CD4-positive, alpha-beta T cell treated with Interleukin-6 for 4 hours (primary cell): ENCODE measurements around the gene CHMP3.
A peak's percentile ranks its signal among the peaks of the same experiment; 100 is the strongest.
"Not testable (repeated sequence)": the region's sequence is repeated elsewhere in the genome, so short reads cannot be mapped to it uniquely, and the experiment has no call there.

Source experiments
- DNase-seq: peaks from one replicate; pipeline ENCODE4 v3.0.0-alpha.2; 2020; ENCODE audit warnings: mixed read lengths

CHMP3 gene

DNA sequence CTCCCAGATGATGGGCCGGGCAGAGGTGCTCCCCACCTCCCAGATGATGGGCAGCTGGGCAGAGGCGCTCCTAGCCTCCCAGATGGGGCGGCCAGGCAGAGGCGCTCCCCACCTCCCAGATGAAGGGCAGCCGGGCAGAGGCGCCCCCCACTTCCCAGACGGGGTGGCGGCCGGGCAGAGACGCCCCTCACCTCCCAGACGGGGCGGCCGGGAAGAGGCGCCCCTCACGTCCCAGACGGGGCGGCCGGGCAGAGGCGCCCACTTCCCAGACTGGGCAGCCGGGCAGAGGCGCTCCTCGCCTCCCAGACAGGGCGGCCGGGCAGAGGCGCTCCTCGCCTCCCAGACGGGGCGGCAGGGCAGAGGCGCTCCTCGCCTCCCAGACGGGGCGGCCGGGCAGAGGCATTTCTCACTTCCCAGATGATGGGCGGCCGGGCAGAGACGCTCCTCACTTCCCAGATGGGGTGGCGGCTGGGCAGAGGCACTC is 14.3 kb downstream of the CHMP3 start:
- DNase-seq: not testable (repeated sequence)

DNA sequence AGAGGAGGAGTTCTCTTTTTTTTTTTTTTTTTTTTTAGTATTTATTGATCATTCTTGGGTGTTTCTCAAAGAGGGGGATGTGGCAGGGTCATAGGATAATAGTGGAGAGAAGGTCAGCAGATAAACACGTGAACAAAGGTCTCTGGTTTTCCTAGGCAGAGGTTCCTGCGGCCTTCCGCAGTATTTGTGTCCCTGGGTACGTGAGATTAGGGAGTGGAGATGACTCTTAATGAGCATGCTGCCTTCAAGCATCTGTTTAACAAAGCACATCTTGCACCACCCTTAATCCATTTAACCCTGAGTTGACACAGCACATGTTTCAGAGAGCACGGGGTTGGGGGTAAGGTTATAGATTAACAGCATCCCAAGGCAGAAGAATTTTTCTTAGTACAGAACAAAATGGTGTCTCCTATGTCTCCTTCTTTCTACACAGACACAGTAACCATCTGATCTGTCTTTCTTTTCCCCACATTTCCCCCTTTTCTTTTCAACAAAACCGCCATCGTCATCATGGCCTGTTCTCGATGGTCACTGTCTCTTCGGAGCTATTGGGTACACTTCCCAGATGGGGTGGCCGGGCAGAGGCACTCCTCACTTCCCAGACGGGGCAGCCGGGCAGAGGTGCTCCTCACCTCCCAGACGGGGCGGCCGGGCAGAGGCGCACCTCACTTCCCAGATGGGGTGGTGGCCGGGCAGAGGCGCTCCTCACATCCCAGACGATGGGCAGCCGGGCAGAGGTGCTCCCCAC is 14.9 kb downstream of the CHMP3 start:
- not testable (repeated sequence) for DNase-seq

DNA sequence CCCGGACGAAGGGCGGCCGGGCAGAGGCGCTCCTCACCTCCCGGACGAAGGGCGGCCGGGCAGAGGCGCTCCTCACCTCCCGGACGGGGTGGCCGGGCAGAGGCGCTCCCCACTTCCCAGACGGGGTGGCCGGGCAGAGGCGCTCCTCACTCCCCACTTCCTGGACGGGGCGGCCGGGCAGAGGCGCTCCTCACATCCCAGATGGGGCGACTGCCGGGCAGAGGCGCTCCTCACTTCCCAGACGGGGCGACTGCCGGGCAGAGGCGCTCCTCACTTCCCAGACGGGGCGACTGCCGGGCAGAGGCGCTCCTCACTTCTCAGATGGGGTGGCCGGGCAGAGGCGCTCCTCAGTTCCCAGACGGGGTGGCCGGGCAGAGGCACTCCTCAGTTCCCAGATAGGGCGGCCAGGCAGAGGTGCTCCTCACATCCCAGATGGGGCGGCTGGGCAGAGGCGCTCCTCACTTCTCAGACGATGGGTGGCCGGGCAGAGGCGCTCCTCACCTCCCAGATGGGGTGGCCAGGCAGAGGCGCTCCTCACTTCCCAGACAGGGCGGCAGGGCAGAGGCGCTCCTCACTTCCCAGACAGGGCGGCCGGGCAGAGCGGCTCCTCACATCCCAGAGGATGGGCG is 17.8 kb downstream of the CHMP3 start:
- DNase-seq: not testable (repeated sequence)

DNA sequence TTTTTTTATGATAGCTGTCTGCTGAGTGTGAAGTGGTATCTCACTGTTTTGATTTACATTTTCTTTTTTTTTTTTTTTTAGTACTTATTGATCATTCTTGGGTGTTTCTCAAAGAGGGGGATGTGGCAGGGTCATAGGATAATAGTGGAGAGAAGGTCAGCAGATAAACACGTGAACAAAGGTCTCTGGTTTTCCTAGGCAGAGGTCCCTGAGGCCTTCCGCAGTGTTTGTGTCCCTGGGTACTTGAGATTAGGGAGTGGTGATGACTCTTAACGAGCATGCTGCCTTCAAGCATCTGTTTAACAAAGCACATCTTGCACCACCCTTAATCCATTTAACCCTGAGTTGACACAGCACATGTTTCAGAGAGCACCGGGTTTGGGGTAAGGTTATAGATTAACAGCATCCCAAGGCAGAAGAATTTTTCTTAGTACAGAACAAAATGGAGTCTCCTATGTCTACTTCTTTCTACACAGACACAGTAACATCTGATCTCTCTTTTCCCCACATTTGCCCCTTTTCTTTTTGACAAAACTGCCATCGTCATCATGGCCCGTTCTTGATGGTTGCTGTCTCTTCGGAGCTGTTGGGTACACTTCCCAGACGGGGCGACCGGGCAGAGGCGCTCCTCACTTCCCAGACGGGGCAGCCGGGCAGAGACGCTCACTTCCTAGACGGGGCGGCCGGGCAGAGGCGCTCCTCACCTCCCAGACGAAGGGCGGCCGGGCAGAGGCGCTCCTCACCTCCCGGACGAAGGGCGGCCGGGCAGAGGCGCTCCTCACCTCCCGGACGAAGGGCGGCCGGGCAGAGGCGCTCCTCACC is 18.8 kb downstream of the CHMP3 start:
- DNase-seq: not testable (repeated sequence)

DNA sequence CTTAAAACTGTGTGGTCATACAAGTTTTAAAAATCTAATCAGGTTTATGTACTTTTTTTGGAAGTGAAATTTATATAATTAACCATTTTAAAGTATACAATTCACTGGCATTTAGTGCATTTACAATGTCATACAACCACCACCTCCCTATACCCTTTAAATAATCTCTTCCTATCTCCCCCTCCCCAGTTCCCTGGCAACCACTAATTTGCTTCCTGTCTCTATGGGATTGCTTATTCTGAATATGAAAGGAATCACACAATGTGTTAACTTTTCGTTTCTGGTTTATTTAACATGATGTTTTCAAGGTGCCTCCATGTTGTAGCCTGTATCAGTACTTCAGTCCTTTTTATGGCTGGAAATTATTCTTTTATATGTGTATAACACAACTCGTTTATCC is 19.4 kb downstream of the CHMP3 start:
- no peak for DNase-seq

DNA sequence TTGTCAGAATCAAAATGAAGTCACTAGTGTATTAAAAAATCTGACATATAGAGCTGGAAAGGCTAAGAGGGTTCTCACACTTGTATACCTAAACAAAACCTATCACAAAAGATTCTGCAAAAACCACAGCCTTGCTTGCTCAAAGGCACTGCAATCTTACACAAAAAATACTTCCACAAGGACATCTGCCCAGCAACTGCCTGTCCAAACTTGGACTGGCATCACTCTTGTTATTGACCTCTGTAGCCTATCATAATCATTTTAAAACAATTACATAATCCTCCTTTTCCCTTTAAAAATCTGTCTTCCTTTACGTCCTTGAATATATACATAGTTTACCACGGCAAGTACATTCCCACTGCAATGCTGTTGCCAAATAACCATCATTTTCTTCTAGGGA is 19.9 kb downstream of the CHMP3 start:
- no peak for DNase-seq

DNA sequence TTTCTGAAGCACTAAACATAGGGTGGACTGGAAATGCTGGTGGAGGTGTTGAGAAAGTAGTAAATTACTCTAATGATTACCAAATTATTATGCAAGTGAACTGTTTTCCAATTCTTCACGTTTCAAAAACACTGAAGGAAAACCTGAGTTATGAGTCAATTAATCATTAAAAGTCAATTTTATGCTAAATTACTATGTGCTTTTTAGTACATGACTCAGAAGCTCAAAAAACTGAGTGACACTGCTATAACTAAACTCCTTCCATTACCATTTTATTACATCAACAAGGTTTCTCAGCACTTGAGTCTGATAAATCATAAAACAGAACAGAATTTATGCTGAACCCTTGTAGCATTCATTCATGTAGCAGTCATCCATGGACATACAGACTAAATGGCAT is 20.4 kb downstream of the CHMP3 start:
- DNase-seq: no peak

DNA sequence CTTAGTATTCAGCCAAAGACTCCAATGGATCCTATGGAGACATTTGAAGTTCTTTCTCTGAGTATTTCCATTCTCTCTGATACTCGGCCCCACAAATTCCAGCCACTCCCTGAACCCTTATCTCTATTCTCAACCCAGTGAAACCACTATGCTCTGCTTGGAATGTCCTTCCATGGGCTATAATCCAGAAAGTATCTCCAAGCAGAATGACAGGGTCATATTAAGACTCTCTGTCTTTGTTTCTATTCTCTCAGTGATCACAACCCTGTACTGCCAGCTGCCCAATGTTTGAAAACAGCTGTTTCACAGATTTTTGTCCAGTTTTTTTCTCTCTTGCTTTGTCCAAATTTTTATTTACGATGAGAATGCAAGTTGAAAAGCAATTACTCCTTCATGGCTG is 21.9 kb downstream of the CHMP3 start:
- DNase-seq: no peak

DNA sequence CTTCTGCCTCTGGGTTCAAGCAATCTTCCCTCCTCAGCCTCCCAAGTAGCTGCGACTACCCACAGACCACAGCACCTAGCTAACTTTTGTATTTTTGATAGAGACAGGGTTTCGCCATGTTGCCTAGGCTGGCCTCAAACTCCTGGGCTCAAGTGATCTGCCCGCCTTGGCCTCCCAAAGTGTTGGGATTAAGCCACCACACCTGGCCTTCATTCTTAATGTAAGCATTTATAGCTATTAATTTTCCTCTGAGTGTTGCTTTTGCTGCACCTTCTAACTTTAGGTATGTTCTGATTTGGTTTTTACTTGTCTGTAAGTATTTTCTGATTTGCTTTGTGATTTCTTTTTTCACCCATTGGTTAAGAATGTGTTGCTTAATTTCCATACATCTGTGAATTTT is 29.7 kb downstream of the CHMP3 start:
- no peak for DNase-seq

DNA sequence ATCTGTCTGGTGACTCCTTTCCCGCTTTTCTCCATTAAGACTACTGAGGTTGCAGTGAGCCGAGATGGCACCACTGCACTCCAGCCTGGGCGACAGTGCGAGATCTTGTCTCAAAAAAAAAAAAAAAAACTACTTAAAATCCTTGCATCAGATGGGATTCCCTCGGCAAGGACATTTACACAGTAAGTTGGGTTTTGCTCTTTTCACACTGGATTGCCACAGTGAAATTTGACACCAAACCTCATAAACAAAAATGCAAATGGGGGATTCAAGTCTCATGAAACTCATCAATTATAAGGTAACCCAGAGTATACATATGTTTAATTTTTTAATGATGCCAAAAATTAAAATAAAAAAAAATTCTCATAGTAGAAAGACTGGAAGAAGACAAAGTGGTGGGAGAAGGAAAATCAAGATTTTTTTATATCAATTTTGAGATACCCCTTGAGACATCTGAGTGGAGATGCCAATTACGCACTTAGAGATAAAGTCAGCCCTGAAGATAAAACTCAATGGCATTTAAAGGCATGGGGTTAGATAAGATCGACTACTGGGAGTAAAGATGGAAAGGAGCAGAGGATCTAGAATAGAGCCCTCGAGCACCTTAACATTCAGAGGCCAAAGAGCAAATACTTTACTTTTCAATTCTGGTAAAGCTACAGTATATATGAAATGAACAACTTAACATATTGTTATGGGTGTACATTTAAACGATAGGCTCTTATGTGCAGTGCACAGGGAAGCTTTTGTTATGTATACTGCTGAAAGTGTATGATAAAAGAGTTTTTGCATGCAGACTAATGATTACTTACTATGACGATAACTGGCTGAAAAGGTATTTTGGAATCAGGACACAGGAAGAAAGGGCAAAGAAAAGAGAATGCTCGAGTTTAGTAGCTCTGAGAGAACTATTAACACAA is 37.6 kb downstream of the CHMP3 start:
- no peak for DNase-seq

DNA sequence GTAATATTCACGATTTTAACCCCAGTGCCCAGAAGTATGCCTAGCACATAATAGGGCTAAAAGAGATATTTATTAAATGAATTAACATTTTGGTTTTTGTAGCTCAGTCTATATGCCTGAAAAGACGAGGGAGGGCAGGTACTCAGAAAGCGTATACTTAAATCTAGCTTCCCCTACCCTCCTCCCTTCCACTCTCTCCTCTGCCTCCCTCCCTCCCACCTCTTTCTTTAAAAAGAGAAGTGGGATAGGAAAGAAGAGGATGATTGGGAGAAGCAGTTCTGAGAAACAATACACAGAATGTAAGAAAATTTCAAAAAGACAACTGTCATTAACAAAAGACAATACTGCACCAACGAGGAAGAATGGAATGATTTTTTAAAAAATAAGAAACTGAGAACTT is 39.8 kb downstream of the CHMP3 start:
- DNase-seq: no peak

DNA sequence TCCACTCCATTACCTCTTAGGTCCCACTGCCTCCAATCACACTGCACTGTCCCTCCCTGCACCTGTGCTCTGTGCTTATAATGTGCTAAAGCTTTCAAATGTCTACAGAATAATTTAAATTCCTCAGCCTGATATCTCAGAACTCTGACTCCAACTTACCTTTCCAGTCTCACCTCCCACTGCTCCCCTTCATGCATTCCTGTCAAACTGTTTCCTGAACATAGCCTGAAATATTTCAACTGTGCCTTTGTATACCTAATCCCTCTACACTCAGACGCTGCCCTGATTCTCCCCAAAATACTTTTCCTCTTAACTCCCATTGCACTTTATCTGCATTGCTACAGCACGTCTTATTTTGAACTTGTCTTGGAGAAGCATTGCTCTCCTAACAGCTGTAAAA is 40.5 kb downstream of the CHMP3 start:
- no peak for DNase-seq

DNA sequence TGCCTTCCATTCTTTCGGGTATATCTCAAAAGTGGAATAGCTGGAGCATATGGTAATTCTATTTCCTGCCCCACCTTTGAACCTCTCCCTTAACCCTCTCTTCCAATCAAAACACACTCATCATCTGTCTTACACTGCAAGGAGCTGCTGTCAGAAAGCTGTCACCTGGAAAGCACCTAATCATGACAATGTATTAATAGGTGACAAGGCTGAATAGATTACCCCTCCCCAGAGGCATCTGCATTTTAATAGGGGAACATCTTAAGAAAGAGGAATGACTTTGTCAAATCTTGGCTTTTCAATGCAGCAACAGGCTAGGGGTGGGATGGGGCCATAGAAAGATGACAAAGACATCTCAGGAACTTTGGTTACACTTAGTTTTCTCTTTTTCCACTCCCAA is 41.3 kb downstream of the CHMP3 start:
- DNase-seq: no peak

DNA sequence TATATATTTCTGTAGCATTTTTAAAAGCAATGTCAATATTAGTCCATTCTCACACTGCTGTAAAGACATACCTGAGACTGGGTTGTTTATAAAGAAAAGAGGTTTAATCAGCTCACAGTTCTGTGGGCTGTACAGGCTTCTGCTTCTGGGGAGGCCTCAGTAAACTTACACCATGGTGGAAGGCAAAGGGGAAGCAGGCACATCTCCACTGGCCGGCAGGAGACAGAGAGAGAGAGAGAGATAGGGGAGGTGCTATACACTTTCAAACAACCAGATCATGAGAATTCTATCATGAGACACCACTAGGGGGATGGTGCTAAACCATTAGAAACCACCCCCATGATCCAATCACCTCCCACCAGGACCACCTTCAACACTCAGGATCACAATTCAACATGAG is 43.1 kb downstream of the CHMP3 start:
- no peak for DNase-seq

DNA sequence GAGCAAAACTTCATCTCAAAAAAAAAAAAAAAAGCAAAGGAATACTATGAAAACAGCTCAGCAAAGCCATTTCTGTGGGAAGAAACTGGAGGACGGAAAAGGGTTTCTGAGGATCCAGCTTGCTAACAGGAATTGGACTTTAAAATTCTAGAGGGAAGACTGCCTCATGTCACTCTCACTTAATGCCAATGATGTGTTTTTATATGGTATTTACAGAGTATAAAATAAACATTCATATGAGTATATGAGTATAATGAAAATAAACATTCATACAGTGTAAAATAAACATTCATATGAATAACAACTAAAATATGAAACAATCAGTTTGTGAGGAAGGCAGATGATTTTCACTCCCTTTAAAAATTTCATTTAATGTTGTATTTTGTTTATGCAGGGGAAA is 43.9 kb downstream of the CHMP3 start:
- no peak for DNase-seq

DNA sequence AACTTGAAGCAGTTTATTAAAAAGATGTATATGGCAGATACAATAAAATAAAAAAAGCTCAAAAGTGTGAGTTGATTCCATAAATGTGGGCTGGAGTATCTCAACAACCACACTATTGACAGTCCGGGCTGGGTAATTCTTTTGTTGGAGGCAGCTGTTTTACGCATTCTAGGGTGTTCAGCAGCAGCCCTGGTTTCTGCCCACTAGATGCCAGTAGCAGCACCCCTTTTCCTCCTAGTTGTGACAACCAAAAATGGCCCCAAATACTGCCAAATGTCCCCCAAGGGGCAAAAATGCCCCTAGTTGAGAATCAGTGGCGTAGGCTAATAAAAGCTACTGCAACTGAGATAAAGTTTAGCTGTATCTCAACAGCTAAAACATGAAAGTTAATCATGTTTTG is 44.8 kb downstream of the CHMP3 start:
- DNase-seq: peak; percentile 57

DNA sequence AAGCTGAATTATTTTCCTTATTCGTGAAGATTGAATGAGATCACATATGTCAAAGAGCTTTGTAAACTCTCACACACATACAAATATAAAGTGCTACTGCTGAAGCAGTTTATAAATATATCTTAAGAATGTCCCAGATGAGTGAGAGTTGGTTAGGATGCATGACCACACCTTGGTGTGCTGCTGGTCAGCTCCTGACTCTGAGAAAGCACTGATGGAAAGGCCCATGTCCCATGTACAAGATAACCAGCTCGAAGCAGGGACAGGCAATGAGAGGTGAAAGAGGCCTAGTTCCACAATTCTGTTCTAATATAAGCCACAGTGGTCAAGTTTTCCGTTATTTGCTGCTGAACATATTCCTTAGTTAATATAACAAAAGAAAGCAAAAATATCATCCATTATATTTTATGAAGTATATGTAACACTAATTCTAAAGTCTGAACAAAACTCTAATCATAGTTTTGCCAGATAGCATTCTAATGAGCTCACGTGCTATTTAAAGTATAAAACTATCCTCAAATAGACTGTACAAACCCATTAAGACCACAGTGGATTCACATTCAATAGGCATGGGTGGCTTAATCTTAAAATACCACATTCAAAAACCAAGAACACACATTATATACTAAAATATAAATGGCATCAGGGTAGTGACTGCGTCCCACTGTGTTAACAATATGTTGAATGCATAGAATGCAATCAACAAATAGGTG is 49.1 kb downstream of the CHMP3 start:
- DNase-seq: no peak

DNA sequence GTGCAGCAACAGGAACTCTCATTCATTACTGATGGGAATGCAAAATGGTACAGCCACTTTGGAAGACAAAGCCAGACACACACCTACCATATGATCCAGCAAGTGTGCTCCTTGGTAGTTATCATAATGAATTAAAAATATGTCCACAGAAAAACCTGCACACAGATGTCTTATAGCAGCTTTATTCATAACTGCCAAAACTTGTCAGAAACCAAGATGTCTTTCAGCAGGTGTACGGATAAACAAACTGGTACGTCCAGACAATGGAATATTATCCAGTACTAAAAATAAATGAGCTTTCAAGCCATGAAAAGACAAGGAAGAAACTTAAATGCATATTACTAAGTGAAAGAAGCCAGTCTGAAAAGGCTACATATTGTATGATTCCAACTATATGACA is 50.4 kb downstream of the CHMP3 start:
- no peak for DNase-seq

DNA sequence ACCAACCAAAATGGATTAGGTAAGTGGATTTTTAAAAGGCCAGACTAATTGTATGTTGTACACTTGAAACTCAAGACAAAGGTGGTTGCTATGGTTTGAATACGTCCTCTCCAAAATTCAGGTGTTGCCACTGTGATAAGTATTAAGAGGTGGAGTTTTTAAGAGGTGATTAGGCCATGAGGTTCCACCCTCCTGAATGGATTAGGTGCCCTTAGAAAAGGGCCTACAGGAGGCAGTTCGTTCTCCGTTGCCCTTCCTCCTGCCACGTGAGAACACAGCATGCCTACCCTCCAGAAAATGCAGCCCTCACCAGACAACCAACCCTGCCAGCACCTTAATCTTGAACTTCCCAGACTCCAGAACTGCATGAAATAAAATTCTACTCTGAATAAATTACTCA is 51.2 kb downstream of the CHMP3 start:
- DNase-seq: no peak

DNA sequence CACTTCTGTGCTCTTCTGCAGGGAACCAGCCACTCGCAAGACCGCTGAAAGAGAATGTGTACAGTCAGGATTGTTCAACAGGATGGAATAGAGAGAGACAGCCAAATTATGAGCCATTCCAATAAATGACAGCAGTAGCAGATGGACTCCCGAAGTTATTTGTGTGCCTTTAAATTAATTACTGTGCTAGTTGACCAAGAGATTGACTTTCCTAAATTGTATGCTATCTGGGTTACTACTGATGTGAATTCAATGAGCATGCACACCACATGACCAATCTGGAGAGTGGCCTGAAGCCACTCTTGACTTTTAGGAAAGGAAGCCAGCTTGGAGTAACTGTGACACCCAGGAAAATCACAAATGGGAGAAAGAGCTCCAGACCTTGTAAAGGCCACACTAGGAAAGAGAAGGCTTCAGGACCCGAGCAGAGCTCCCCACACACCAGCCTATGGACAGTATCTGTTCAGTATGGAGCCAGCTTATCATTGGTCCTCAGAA is 52.8 kb downstream of the CHMP3 start:
- no peak for DNase-seq

DNA sequence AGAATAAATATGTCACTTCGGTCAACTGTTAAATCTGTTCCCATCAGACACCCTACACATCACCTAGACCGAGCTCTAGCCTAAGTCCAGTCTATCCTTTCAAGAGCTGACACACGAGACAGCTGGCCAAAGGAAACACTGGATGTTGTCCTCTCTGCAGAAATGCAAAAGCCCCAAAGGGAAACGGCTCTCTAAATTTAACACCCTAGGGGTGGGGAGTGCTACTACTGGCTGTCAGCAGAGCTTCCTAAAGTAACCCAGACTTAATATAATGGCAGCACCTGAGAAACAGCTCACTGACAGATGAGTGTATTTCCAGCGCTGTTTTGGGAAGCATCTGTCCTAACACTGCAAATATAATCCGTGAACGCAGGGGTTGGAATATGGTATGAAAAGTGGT is 55.6 kb downstream of the CHMP3 start:
- DNase-seq: no peak
